A549 (cell line): ENCODE measurements around the gene ANP32A.

Experiments used
- EP300 ChIP-seq, 2 experiments: fragments of >200 bp; sonication (Bioruptor Twin); formaldehyde crosslinking; IDR thresholded peaks; 2 replicates in 1 of 2; 3 replicates in 1 of 2; pipeline ENCODE4 v1.6.1; 2016 to 2017
- ESRRA ChIP-seq: fragments of 150-350 bp; IDR thresholded peaks from 2 replicates; pipeline ENCODE4 v1.6.1; 2014; ENCODE audit warnings: mild to moderate bottlenecking, low read length, borderline replicate concordance
- HDAC2 ChIP-seq: fragments of 200-600 bp; sonication (generic); IDR thresholded peaks from 2 replicates; pipeline ENCODE4 v1.6.1; 2016
- JUNB ChIP-seq: fragments of >200 bp; sonication (Bioruptor Twin); formaldehyde crosslinking; IDR thresholded peaks from 2 replicates; pipeline ENCODE4 v1.6.1; 2016
- KDM5A ChIP-seq: fragments of 200-600 bp; sonication (generic); IDR thresholded peaks from 2 replicates; pipeline ENCODE4 v1.6.1; 2016; ENCODE audit warnings: antibody characterized with exemption, mild to moderate bottlenecking
- MAFK ChIP-seq: fragments of 450-650 bp; IDR thresholded peaks from 2 replicates; pipeline ENCODE4 v1.6.1; 2014; ENCODE audit not compliant: partially characterized antibody
- MAZ ChIP-seq: fragments of 150-350 bp; IDR thresholded peaks from 2 replicates; pipeline ENCODE4 v1.6.1; 2014; ENCODE audit warnings: antibody characterized with exemption, low read depth, low read length, borderline replicate concordance
- MYC ChIP-seq: IDR thresholded peaks from 2 replicates; pipeline ENCODE4 v1.6.1; 2012; ENCODE audit warnings: mild to moderate bottlenecking, inconsistent platforms, low read length, improper control_type of control experiment, borderline replicate concordance
- POLR2A ChIP-seq: IDR thresholded peaks from 2 replicates; pipeline ENCODE4 v1.6.1; 2012; ENCODE audit warnings: mild to moderate bottlenecking, low read length
- RARB ChIP-seq: fragments of 250-450 bp; sonication (Bioruptor Pico); IDR thresholded peaks from 2 replicates; pipeline ENCODE4 v1.8.0; 2021; ENCODE audit warnings: mild to moderate bottlenecking, moderate library complexity
- SMC3 ChIP-seq: fragments of >200 bp; sonication (Bioruptor Twin); formaldehyde crosslinking; IDR thresholded peaks from 3 replicates; pipeline ENCODE4 v1.6.1; 2018; ENCODE audit warnings: inconsistent platforms
- ZNF302 ChIP-seq: fragments of 250-450 bp; sonication (Bioruptor Pico); IDR thresholded peaks from 2 replicates; pipeline ENCODE4 v1.9.0; 2021; ENCODE audit warnings: inconsistent platforms, mild to moderate bottlenecking, moderate library complexity
- TF ChIP-seq, protein P1 (sequence below): IDR thresholded peaks from 2 replicates; pipeline ENCODE4 v1.6.1; 2012
- TF ChIP-seq, protein P2 (sequence below): fragments of >200 bp; sonication (Bioruptor Twin); formaldehyde crosslinking; IDR thresholded peaks from 3 replicates; pipeline ENCODE4 v1.5.1; 2016

DNA sequence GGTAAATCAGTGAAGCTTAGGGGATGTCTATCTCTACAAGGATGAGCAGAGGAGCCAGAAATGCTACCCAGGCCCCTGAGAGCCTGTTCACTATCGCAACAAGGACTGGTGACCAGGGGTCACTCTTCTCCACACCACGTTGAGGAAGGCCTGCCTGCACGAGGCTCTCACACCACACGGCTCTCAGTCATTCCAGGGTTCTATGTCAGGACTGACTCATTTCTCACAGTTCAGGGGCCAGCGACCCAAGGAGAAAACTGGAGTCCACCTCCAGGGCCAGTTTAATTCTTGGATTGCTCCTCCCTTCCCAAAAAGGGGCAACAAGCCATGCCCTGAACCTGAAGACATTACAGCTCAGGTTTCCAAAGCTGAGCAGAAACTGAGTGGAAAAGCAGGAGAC is 33.9 kb downstream of the ANP32A start:
- TF ChIP-seq RARB: no peak
- TF ChIP-seq MAFK: no peak
- TF ChIP-seq, protein P1, sequence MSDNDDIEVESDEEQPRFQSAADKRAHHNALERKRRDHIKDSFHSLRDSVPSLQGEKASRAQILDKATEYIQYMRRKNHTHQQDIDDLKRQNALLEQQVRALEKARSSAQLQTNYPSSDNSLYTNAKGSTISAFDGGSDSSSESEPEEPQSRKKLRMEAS: no peak
- TF ChIP-seq ZNF302 (CRISPR knock-in tag): no peak
- no peak for TF ChIP-seq MAZ
- TF ChIP-seq, protein P2, sequence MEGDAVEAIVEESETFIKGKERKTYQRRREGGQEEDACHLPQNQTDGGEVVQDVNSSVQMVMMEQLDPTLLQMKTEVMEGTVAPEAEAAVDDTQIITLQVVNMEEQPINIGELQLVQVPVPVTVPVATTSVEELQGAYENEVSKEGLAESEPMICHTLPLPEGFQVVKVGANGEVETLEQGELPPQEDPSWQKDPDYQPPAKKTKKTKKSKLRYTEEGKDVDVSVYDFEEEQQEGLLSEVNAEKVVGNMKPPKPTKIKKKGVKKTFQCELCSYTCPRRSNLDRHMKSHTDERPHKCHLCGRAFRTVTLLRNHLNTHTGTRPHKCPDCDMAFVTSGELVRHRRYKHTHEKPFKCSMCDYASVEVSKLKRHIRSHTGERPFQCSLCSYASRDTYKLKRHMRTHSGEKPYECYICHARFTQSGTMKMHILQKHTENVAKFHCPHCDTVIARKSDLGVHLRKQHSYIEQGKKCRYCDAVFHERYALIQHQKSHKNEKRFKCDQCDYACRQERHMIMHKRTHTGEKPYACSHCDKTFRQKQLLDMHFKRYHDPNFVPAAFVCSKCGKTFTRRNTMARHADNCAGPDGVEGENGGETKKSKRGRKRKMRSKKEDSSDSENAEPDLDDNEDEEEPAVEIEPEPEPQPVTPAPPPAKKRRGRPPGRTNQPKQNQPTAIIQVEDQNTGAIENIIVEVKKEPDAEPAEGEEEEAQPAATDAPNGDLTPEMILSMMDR: no peak
- TF ChIP-seq ESRRA: no peak
- no peak for TF ChIP-seq POLR2A
- TF ChIP-seq JUNB: no peak
- TF ChIP-seq EP300 (IDR thresholded peaks at IDR 0.05): no peak
- no peak for TF ChIP-seq HDAC2
- TF ChIP-seq MYC: no peak
- TF ChIP-seq SMC3: no peak
- no peak for TF ChIP-seq KDM5A
